Endothelial cell of umbilical vein (primary cell): ENCODE data around the gene CAPG. TPM values are rescaled to one million over a fixed set of nuclear protein-coding genes. Genes with fewer than 3 reads are reported as not detected.

Source experiments
- BruUV-seq: library from RNA; stranded (reverse); fragments of 400-500 nt; replicated peaks from 2 replicates; lab custom pipeline; 2021; lab: Mats Ljungman, UMichigan
- CTCF ChIA-PET: fragments of 300-600, 350-600 bp; sonication (Branson Sonifier 250); formaldehyde crosslinking; loops from one replicate; lab custom pipeline; 2021; ENCODE audit warnings: antibody characterized with exemption, inconsistent platforms; lab: Charles Lee
- POLR2A ChIA-PET: fragments of 300-600, 350-600 bp; sonication (Branson Sonifier 250); formaldehyde crosslinking; loops from one replicate; lab custom pipeline; 2021; ENCODE audit warnings: antibody characterized with exemption, inconsistent platforms; lab: Charles Lee
- DNase-seq: peaks from one replicate; pipeline ENCODE4 v3.0.0-alpha.2; 2011; ENCODE audit warnings: low read depth, low spot score
- FAIRE-seq: peaks from 2 replicates; lab custom pipeline; 2011; peaks lifted over from hg19 to GRCh38; lab: Jason Lieb, UNC
- H2AFZ ChIP-seq: 2 replicates; pipeline ENCODE4 v1.6.0; 2012; ENCODE audit warnings: low read depth, low read length, control low read depth, inconsistent platforms
- H3K27ac ChIP-seq: 2 replicates; pipeline ENCODE4 v1.5.1; 2011; ENCODE audit warnings: low read depth, mild to moderate bottlenecking, control low read depth, low read length, moderate library complexity; ENCODE audit not compliant: insufficient read depth
- H3K27me3 ChIP-seq, 2 experiments: 2 replicates each; pipeline versions ENCODE4 v1.6.0 to v1.6.1; 2011; ENCODE audit warnings: low read length in 2 of 2, mixed read lengths in 1 of 2; ENCODE audit not compliant: control insufficient read depth in 2 of 2, insufficient read depth in 2 of 2
- H3K36me3 ChIP-seq, 2 experiments: 2 replicates in 1 of 2; 3 replicates in 1 of 2; pipeline ENCODE4 v1.5.1; 2011; ENCODE audit warnings: low read length in 2 of 2, mild to moderate bottlenecking in 1 of 2, moderate library complexity in 1 of 2; ENCODE audit not compliant: control insufficient read depth in 2 of 2, insufficient read depth in 2 of 2; ENCODE audit errors: extremely low read depth in 1 of 2
- H3K4me1 ChIP-seq: 3 replicates; pipeline ENCODE4 v1.5.1; 2011; ENCODE audit warnings: mild to moderate bottlenecking, low read length; ENCODE audit not compliant: control insufficient read depth, insufficient read depth; ENCODE audit errors: extremely low read depth
- H3K4me2 ChIP-seq: 2 replicates; pipeline ENCODE4 v1.6.1; 2011; ENCODE audit warnings: low read length, control low read depth, mixed read lengths; ENCODE audit not compliant: insufficient read depth
- H3K4me3 ChIP-seq, 3 experiments: fragments of 200-600 bp in 1 of 3; sonication (generic), shearing (Covaris generic) in 1 of 3; replicated peaks in 1 of 3; 2 replicates each; pipeline ENCODE4 v1.5.1; 2011 to 2016; ENCODE audit warnings: control low read depth in 3 of 3, low read length in 3 of 3, mild to moderate bottlenecking in 2 of 3, inconsistent platforms in 1 of 3, low read depth in 1 of 3, moderate library complexity in 1 of 3; ENCODE audit not compliant: insufficient read depth in 1 of 3
- H3K79me2 ChIP-seq: 2 replicates; pipeline ENCODE4 v1.6.0; 2012; ENCODE audit warnings: low read length, inconsistent platforms; ENCODE audit not compliant: control insufficient read depth, insufficient read depth
- H3K9ac ChIP-seq: replicated peaks from 2 replicates; pipeline ENCODE3; 2011; ENCODE audit warnings: low read length, control low read depth; ENCODE audit not compliant: insufficient read depth; ENCODE audit errors: extremely low read depth
- H3K9me1 ChIP-seq: replicated peaks from 3 replicates; pipeline ENCODE4 v1.6.0; 2011; ENCODE audit warnings: mild to moderate bottlenecking, low read length; ENCODE audit not compliant: control insufficient read depth, insufficient read depth; ENCODE audit errors: extremely low read depth
- H3K9me3 ChIP-seq: replicated peaks from 2 replicates; pipeline ENCODE4 v1.5.1; 2012; ENCODE audit warnings: low read length, inconsistent platforms; ENCODE audit not compliant: control insufficient read depth, insufficient read depth
- H4K20me1 ChIP-seq: replicated peaks from 2 replicates; pipeline ENCODE3; 2011; ENCODE audit warnings: mild to moderate bottlenecking, low read length; ENCODE audit not compliant: control insufficient read depth, insufficient read depth; ENCODE audit errors: extremely low read depth
- EZH2 ChIP-seq: IDR thresholded peaks from 2 replicates; pipeline ENCODE4 v1.6.1; 2012; ENCODE audit warnings: borderline replicate concordance, low read depth, mild to moderate bottlenecking, moderate library complexity, low read length, inconsistent platforms; ENCODE audit not compliant: severe bottlenecking
- FOS ChIP-seq: IDR thresholded peaks from 2 replicates; pipeline ENCODE4 v1.6.1; 2011; ENCODE audit warnings: mild to moderate bottlenecking, low read length, moderate library complexity, borderline replicate concordance; ENCODE audit not compliant: insufficient read depth
- GATA2 ChIP-seq: IDR thresholded peaks from 2 replicates; pipeline ENCODE4 v1.7.0; 2011; ENCODE audit warnings: low read depth, mild to moderate bottlenecking, moderate library complexity, mixed read lengths, low read length; ENCODE audit not compliant: insufficient read length, insufficient read depth
- JUN ChIP-seq: IDR thresholded peaks from 2 replicates; pipeline ENCODE4 v1.6.1; 2011; ENCODE audit warnings: borderline replicate concordance, low read depth; ENCODE audit not compliant: insufficient read length, insufficient read depth
- MYC ChIP-seq: IDR thresholded peaks from one replicate; pipeline ENCODE4 v1.6.1; 2011; ENCODE audit warnings: mild to moderate bottlenecking, low read depth, low read length
- POLR2A ChIP-seq: IDR thresholded peaks from 2 replicates; pipeline ENCODE4 v1.6.1; 2012; ENCODE audit warnings: low read depth, mild to moderate bottlenecking, control low read depth, low read length
- POLR2AphosphoS5 ChIP-seq: IDR thresholded peaks from 2 replicates; pipeline ENCODE4 v1.6.1; 2012; ENCODE audit warnings: low read depth, mild to moderate bottlenecking, control low read depth, low read length, moderate library complexity; ENCODE audit not compliant: insufficient read depth
- dilution Hi-C: fragments of 300-500 bp; cut with MboI; formaldehyde crosslinking; loops from one replicate; pipeline ENCODE4 v1.15.0; 2019; ENCODE audit warnings: low sequenced_read_pairs; ENCODE audit not compliant: extremely low pct_ligation_motif_present
- intact Hi-C: fragments of 100-400 bp; cut with micrococcal nuclease; formaldehyde crosslinking; loops from one replicate; pipeline ENCODE4 v1.10.0; 2022
- polyA plus RNA-seq, 4 experiments: library from polyadenylated mRNA; depleted of rRNA in 3 of 4; stranded (reverse) in 3 of 4; unstranded in 1 of 4; fragments of >200 nt; gene quantifications; 2 replicates each; pipeline versions ENCODE4 v1.2.1 to v1.2.3, GENCODE V29; 2011 to 2012; ENCODE audit warnings: missing spikeins in 1 of 4
- total RNA-seq: library from RNA; stranded (reverse); gene quantifications from 2 replicates; pipeline ENCODE4 v1.2.3, GENCODE V29; 2021
- TF ChIP-seq, protein P1 (sequence below), 2 donors: IDR thresholded peaks; 1 replicate in 1 of 2; 2 replicates in 1 of 2; pipeline ENCODE4 v1.5.1; 2011; ENCODE audit warnings: low read length in 2 of 2, mild to moderate bottlenecking in 2 of 2, moderate library complexity in 2 of 2, control low read depth in 1 of 2, inconsistent platforms in 1 of 2, low read depth in 1 of 2; ENCODE audit not compliant: insufficient read depth in 1 of 2; ENCODE audit errors: extremely low read depth in 1 of 2
- TF ChIP-seq, protein P2 (sequence below): IDR thresholded peaks from 2 replicates; pipeline ENCODE4 v1.6.1; 2011; ENCODE audit not compliant: insufficient read depth, insufficient read length

CAPG gene
- total and polyA plus RNA-seq, 2 donors (not counting 3 experiments of a cell fraction or from before 2014, with no cell fraction given) = 107 to 115 TPM

GRCh38 chr2:85446296-85447221 lies 36.4 kb upstream of the CAPG start:
- dilution Hi-C loops (no loop called here), intact Hi-C loops (no loop called here)
- no TSS peak for BruUV-seq
- POLR2A ChIA-PET = interaction anchor here (3.2 kb wide), 1 partner anchor 92 kb away, joined by 12 read pairs; the partner anchor contains the start of gene MAT2A
- Histone ChIP-seq H3K9me1 (no peaks in the 10 kb centered on the region), H2AFZ (no peak overlapping the region), H3K27ac (no peak overlapping the region), H3K36me3 (no peaks in the 10 kb centered on the region), H3K27me3 (no peaks in the 10 kb centered on the region), H3K9ac (no peak overlapping the region), H3K4me3 (no peak overlapping the region), H3K9me3 (no peaks in the 10 kb centered on the region), H3K79me2 (no peaks in the 10 kb centered on the region), H3K4me2 (no peak overlapping the region), H3K4me1 (no peaks in the 10 kb centered on the region), H4K20me1 (no peaks in the 10 kb centered on the region)
- CTCF ChIA-PET = interaction anchor here (0.8 to 2.2 kb wide), 3 partner anchors 9 to 71 kb away, joined by 3 to 6 read pairs (median 3); no protein-coding TSS in a partner anchor
- TF ChIP-seq, protein P1, sequence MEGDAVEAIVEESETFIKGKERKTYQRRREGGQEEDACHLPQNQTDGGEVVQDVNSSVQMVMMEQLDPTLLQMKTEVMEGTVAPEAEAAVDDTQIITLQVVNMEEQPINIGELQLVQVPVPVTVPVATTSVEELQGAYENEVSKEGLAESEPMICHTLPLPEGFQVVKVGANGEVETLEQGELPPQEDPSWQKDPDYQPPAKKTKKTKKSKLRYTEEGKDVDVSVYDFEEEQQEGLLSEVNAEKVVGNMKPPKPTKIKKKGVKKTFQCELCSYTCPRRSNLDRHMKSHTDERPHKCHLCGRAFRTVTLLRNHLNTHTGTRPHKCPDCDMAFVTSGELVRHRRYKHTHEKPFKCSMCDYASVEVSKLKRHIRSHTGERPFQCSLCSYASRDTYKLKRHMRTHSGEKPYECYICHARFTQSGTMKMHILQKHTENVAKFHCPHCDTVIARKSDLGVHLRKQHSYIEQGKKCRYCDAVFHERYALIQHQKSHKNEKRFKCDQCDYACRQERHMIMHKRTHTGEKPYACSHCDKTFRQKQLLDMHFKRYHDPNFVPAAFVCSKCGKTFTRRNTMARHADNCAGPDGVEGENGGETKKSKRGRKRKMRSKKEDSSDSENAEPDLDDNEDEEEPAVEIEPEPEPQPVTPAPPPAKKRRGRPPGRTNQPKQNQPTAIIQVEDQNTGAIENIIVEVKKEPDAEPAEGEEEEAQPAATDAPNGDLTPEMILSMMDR (IDR thresholded peaks at IDR 0.05; ENCODE audit: extremely low read depth in 1 of 2, insufficient read depth in 1 of 2, low read depth in 1 of 2, low read length in 2 of 2) = no peak
- no peak for TF ChIP-seq FOS
- no peak for TF ChIP-seq JUN
- TF ChIP-seq, protein P2, sequence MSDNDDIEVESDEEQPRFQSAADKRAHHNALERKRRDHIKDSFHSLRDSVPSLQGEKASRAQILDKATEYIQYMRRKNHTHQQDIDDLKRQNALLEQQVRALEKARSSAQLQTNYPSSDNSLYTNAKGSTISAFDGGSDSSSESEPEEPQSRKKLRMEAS = no peak
- no peak for TF ChIP-seq MYC
- no peak for TF ChIP-seq GATA2
- no peak for TF ChIP-seq EZH2
- TF ChIP-seq POLR2A = no peak
- no peak for TF ChIP-seq POLR2AphosphoS5
- FAIRE-seq = no peak
- DNase-seq = no peak
